Measurements from ENCODE around the gene ZNF346. TPM values are rescaled to one million over a fixed set of nuclear protein-coding genes. Genes with fewer than 3 reads are reported as not detected.

The ZNF346 gene
- polyA plus RNA-seq, 4 donors: 22.3 to 27.9 (median 25.1) TPM

DNA sequence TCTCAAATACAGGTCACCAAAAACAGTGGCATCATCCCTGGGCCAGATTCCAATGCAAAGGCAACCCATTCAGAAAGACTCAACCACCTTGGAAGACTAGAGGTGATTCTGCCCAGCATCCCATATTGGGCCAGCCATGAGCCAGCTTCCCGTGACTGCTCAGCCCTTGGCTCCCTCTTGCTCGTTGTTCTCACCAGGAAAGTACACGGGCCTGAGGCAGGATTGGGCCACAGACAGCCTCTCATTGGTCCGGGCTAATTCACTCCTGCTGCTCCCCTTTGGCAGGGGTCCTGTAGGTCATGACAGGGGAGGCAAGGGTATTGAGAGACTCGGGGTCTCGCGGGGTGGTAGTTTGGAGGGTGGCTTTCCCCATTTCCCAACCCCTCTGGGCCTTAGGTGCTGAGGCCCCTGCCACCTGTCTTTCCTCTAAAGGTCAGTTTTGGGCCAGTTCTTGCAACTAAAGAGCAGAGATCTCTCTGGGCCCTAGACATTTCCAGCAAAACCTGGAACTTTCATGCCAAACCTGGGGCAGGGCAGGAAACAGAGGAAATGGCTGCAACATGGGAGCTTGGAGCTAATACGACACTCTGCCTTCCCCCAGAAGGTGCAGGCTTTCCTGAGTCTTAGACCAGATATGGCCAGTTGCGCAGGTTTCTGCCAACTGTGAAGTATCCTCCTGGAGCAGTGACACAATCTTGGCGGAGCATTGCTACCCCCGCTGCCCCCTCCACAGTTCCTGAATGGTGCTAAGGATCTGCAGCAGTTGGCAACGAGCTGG is 42.2 kb downstream of the ZNF346 start:
- DNase-seq (ENCODE audit: low read depth in 4 of 4, low spot score in 3 of 4): no peak

DNA sequence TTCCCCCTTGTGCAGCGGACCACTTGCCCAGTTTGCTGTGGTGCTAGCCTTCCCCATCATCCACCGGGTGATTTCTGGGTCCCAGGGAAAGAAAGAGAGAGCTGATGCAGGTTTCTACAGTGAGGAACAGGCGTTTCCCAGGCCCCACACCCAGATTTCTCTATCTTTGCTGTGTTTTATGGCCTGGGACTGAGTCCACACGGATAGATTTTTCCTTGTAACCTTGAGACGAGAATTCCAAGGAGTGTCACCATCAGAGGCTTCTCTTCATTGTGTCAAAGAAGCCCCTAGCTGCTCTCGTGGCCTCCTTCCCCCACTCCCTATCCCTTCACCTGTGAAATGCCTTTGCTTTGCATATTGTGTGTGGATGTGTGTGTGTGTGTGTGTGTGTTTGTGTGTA is 43.0 kb downstream of the ZNF346 start:
- DNase-seq (ENCODE audit: low read depth in 4 of 4, low spot score in 3 of 4): no peak

- no peak for DNase-seq (ENCODE audit: low read depth in 4 of 4, low spot score in 3 of 4)
These were observed 43.7 kb downstream of the ZNF346 start for GRCh38 chr5:177066224-177066623.

GRCh38 chr5:177067503-177067902 is 45.0 kb downstream of the ZNF346 start:
- DNase-seq (ENCODE audit: low read depth in 4 of 4, low spot score in 3 of 4): no peak

DNA sequence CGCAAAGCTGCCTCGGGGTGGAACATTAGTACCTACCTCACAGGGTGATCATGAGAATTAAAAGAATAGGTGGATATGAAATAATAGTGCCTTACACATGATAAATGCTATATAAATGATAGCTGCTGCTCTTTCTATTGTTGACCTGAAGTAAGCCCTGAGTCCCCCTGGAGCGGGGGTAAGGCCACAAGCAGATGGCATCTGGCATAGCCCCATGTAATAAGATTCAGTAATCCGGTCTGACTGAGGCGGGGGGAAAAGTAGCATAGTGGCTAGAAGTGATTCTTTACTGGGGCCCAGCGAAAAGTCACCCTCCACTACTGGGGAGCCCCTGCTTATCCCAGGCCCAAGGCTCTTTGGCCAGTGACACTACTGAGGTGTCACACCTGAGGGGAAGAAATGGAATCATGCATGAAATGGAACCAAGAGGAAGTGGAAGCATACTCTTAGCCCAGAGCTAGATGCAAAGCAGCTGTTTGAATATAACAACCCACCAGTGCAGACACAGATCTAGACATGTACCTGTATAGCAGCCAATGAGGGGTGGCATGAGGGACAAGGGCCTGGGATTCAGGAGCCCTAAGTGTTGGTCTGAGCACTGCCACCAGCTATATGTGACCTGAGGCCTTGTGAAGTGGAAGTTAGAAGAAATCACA is 48.2 kb downstream of the ZNF346 start:
- DNase-seq (ENCODE audit: low read depth in 4 of 4, low spot score in 3 of 4): no peak

GRCh38 chr5:177071666-177072385 is 49.3 kb downstream of the ZNF346 start:
- peak in 3 of 4 donors; percentile 70 to 79 (median 78) for DNase-seq (ENCODE audit: low read depth in 4 of 4, low spot score in 3 of 4)

DNA sequence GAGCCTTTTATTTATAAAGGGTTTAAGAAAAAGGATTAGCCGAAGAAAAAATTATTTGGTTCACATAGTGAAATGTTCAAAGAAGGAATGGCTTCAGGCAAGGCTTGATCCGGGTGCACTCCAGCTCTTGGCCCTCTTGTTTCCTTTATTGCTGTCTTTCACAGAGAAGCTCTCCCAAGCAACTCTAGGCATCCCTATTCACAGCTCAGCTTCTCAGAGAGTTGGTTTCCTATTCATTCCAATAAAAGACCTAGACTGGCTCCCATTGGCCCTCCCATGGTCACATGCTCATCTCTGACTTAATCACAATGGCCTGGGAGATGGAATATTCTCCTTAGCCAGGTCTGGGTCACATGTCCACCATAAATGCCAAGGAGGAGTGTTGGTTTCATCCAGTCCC is 54.8 kb downstream of the ZNF346 start:
- no peak for DNase-seq (ENCODE audit: low read depth in 4 of 4, low spot score in 3 of 4)

- DNase-seq (ENCODE audit: low read depth in 4 of 4, low spot score in 3 of 4): no peak
These were observed 57.1 kb downstream of the ZNF346 start for GRCh38 chr5:177079606-177080005.

DNA sequence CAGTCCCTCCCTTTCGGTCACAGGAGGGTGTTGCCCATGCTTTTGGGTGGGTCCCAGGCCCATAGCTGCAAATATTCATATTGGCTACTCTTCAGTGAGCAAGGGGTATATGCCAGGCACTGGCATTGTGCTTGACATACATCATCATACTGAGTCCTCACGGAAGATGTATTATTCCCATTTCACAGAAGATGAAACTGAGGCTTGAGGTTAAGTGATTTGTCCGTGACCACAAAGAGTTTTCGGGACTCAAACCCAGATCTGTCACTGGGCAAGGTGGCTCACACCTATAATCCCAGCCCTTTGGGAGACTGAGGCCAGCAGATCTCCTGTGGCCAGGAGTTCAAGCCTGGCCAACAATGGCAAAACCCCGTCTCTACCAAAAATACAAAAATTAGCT is 57.8 kb downstream of the ZNF346 start:
- DNase-seq (ENCODE audit: low read depth in 4 of 4, low spot score in 3 of 4): no peak

DNA sequence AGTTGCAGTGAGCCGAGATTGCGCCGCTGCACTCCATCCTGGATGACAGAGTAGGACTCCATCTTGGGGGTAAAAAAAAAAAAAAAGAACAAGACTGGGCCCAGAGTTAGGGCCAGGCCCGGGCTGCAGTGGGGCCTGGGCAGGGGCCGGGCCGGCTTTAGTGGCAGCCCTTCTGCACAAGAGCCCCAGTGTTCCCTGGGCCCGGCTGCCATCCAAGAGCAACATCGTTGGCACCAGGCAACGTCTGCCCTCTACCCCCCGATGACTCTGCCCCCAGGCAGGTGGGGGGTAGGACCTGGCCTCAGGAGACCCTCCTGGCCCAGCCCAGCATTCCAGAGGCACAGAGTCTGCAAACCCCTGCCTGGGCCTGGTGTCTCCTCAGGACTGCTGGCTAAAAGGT is 59.4 kb downstream of the ZNF346 start:
- DNase-seq (ENCODE audit: low read depth in 4 of 4, low spot score in 3 of 4): no peak

GRCh38 chr5:177083357-177083756 is 60.9 kb downstream of the ZNF346 start:
- DNase-seq (ENCODE audit: low read depth in 4 of 4, low spot score in 3 of 4): no peak

- DNase-seq (ENCODE audit: low read depth in 4 of 4, low spot score in 3 of 4): no peak
These were observed 61.7 kb downstream of the ZNF346 start for GRCh38 chr5:177084175-177084574.

GRCh38 chr5:177085985-177086653 is 63.6 kb downstream of the ZNF346 start:
- DNase-seq (ENCODE audit: low read depth in 4 of 4, low spot score in 3 of 4): no peak

- DNase-seq (ENCODE audit: low read depth in 4 of 4, low spot score in 3 of 4): peak in 3 of 4 donors; percentile 49 to 64 (median 58)
These were observed 64.3 kb downstream of the ZNF346 start, which contains the start of gene FGFR4 for GRCh38 chr5:177086654-177087397. Gene FGFR4, plus strand, starts transcription at chr5:177086915. Its CDS starts 2,688 bp downstream, at chr5:177089603.

DNA sequence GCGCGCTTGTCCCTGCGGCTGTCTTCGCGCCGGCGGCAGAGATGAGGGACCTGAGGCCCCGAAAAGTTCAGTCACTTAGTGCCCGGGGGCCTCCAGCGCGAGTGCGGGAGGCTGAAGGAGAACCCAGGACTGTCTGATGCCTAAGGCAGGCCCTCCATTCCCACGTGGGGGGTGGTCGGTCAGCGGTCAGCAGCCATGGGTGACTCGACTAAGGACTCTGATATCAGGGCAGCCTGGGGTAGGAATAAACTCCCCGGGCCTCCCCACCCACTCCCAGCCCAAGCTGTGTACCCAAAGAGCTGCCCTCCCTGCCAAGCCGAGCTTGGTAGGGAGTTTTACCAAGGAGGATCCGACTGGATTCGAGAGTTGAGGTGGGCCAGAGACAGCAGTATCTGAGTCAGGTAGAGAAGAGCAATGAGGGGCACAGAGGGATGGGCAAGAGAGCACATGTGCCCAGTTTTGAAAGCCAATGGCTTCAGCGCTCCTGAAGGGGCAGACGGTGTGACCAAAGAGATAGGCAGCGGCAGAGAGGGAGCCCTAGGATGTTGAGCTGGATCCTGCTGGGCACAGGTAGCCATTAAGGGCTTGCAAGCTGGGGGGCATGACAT is 65.0 kb downstream of the ZNF346 start:
- DNase-seq (ENCODE audit: low read depth in 4 of 4, low spot score in 3 of 4): no peak

DNA sequence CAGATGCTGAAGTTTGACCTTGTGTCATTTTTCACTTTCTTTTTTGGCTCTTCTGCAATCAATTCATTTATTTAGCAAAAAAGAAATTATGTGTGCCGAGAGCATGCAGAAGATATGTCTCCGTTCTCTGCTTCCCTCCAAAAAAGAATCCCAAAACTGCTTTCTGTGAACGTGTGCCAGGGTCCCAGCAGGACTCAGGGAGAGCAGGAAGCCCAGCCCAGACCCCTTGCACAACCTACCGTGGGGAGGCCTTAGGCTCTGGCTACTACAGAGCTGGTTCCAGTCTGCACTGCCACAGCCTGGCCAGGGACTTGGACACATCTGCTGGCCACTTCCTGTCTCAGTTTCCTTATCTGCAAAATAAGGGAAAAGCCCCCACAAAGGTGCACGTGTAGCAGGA is 66.6 kb downstream of the ZNF346 start:
- DNase-seq (ENCODE audit: low read depth in 4 of 4, low spot score in 3 of 4): no peak

- DNase-seq (ENCODE audit: low read depth in 4 of 4, low spot score in 3 of 4): no peak
These were observed 67.5 kb downstream of the ZNF346 start for GRCh38 chr5:177089825-177090641.

- DNase-seq (ENCODE audit: low read depth in 4 of 4, low spot score in 3 of 4): no peak
These were observed 68.3 kb downstream of the ZNF346 start for GRCh38 chr5:177090813-177091212.

DNA sequence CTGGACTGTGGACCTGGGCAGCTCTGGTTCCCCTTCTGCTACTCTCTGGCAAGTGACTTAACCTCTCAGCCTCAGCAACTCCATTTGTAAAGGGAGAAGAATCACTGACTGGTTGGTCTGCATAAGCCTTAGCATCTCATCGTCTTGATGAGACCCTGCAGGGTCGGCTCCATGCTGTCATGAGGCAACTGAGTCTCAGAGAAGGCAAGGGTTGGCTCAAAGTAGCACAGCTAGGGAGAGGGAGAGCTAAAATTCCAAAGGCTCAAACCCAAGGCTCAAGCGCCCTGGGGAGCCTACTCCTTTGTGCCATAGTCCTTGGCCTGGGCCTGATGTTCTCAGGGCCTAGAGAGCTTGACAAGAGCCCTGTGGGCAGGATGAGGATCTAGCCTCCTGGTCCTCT is 68.7 kb downstream of the ZNF346 start:
- DNase-seq (ENCODE audit: low read depth in 4 of 4, low spot score in 3 of 4): no peak

Data from left renal pelvis (tissue), 4 donors.